Measurements from ENCODE around the gene SIK2. TPM values are rescaled to one million over a fixed set of nuclear protein-coding genes. Genes with fewer than 3 reads are reported as not detected.
A peak's percentile ranks its signal among the peaks of the same experiment; 100 is the strongest.

The SIK2 gene
- total RNA-seq, 1 donor from 2014 or later: 14.3 TPM

DNA sequence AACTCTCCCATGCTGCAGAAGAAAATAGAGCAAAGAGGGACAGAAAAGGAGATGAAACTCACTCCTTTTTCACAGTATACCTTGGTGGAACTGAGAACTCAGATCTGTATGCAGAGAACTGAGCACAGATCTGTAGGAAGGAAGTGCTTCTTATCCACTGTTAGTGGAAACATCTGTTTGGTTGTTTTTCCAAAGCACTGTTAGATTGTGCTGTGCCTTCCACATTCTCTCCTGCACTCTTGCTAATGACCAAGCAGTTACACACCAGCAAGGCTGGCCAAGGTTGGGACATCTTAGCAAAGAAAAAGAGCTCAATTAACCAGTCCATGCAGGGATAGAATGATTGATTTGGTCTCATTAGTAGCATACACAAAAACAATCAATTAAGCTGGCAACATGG, 20.1 kb upstream of the SIK2 start:
- H3K4me3 Mint-ChIP-seq (ENCODE audit: unreplicated experiment): no peak overlapping the region

DNA sequence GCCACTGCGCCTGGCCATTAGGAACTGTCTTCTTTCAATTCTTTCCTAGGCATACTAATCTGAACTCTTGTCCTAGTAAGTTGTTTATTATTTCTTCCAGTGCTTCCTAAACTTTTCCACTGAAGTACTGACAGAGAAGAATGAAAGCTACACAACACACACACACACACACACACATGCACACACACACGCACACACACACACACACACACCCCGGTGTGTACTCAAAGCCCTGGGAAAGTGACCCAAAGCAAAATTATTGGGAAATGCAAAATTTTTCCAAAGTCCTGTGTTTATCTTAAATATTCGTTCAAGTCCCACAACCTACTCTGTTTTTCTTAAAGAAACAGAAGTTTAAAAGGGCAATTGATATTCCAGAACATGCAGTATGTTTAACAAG, 19.4 kb upstream of the SIK2 start:
- no peaks in the 10 kb centered on the region for H4K20me1 ChIP-seq (ENCODE audit: insufficient read depth, low read length)
- TF ChIP-seq, protein P1, sequence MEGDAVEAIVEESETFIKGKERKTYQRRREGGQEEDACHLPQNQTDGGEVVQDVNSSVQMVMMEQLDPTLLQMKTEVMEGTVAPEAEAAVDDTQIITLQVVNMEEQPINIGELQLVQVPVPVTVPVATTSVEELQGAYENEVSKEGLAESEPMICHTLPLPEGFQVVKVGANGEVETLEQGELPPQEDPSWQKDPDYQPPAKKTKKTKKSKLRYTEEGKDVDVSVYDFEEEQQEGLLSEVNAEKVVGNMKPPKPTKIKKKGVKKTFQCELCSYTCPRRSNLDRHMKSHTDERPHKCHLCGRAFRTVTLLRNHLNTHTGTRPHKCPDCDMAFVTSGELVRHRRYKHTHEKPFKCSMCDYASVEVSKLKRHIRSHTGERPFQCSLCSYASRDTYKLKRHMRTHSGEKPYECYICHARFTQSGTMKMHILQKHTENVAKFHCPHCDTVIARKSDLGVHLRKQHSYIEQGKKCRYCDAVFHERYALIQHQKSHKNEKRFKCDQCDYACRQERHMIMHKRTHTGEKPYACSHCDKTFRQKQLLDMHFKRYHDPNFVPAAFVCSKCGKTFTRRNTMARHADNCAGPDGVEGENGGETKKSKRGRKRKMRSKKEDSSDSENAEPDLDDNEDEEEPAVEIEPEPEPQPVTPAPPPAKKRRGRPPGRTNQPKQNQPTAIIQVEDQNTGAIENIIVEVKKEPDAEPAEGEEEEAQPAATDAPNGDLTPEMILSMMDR (IDR thresholded peaks at IDR 0.05; ENCODE audit: insufficient read depth, low read depth, low read length): no peak
- no peak for TF ChIP-seq EZH2 (IDR thresholded peaks at IDR 0.05; ENCODE audit: insufficient read depth, low read length)
- Mint-ChIP-seq H3K27me3 (ENCODE audit: low read depth, unreplicated experiment) (no peaks in the 10 kb centered on the region), H3K36me3 (ENCODE audit: low read depth, unreplicated experiment) (no peaks in the 10 kb centered on the region), H3K4me1 (ENCODE audit: low read depth, unreplicated experiment) (no peaks in the 10 kb centered on the region), H3K9me3 (ENCODE audit: unreplicated experiment) (no peaks in the 10 kb centered on the region), H3K27ac (ENCODE audit: unreplicated experiment) (no peak overlapping the region), H3K4me3 (ENCODE audit: unreplicated experiment) (no peak overlapping the region)
- H3K79me2 ChIP-seq (ENCODE audit: insufficient read depth, low read length): no peaks in the 10 kb centered on the region
- no peak overlapping the region for H3K27ac ChIP-seq (ENCODE audit: low read depth, low read length)
- FAIRE-seq (no peak), DNase-seq (ENCODE audit: low read depth) (no peak)
- H3K9me3 ChIP-seq (ENCODE audit: insufficient read depth, low read depth, low read length): no peaks in the 10 kb centered on the region
- no peak overlapping the region for H3K9ac ChIP-seq (ENCODE audit: low read length)
- no peak overlapping the region for H3K4me2 ChIP-seq (ENCODE audit: low read length)
- H3K4me1 ChIP-seq (ENCODE audit: insufficient read depth, low read length): peaks cover 7% of the 10 kb centered on the region
- H2AFZ ChIP-seq (ENCODE audit: low read depth, low read length): no peak overlapping the region
- H3K27me3 ChIP-seq (ENCODE audit: insufficient read depth, low read length): no peaks in the 10 kb centered on the region
- no peaks in the 10 kb centered on the region for H3K36me3 ChIP-seq (ENCODE audit: insufficient read depth, low read length)
- no peak overlapping the region for H3K4me3 ChIP-seq (ENCODE audit: insufficient read depth, low read depth, low read length)

More for the DNA sequence above, 20.1 kb upstream of the SIK2 start:
- Mint-ChIP-seq H3K36me3 (ENCODE audit: low read depth, unreplicated experiment) (no peaks in the 10 kb centered on the region), H3K27ac (ENCODE audit: unreplicated experiment) (no peak overlapping the region), H3K9me3 (ENCODE audit: unreplicated experiment) (no peaks in the 10 kb centered on the region), H3K4me1 (ENCODE audit: low read depth, unreplicated experiment) (no peaks in the 10 kb centered on the region), H3K27me3 (ENCODE audit: low read depth, unreplicated experiment) (no peaks in the 10 kb centered on the region)
- DNase-seq (ENCODE audit: low read depth): no peak
- Histone ChIP-seq H3K27me3 (ENCODE audit: insufficient read depth, low read length) (no peaks in the 10 kb centered on the region), H3K36me3 (ENCODE audit: insufficient read depth, low read length) (no peaks in the 10 kb centered on the region), H3K27ac (ENCODE audit: low read depth, low read length) (no peak overlapping the region), H3K79me2 (ENCODE audit: insufficient read depth, low read length) (no peaks in the 10 kb centered on the region), H3K4me1 (ENCODE audit: insufficient read depth, low read length) (peaks cover 7% of the 10 kb centered on the region), H2AFZ (ENCODE audit: low read depth, low read length) (no peak overlapping the region), H3K4me3 (ENCODE audit: insufficient read depth, low read depth, low read length) (no peak overlapping the region), H3K9ac (ENCODE audit: low read length) (no peak overlapping the region), H3K4me2 (ENCODE audit: low read length) (no peak overlapping the region), H3K9me3 (ENCODE audit: insufficient read depth, low read depth, low read length) (no peaks in the 10 kb centered on the region), H4K20me1 (ENCODE audit: insufficient read depth, low read length) (no peaks in the 10 kb centered on the region)
- FAIRE-seq: no peak
- TF ChIP-seq EZH2 (IDR thresholded peaks at IDR 0.05; ENCODE audit: insufficient read depth, low read length): no peak
- TF ChIP-seq, protein P1 (IDR thresholded peaks at IDR 0.05; ENCODE audit: insufficient read depth, low read depth, low read length): no peak

DNA sequence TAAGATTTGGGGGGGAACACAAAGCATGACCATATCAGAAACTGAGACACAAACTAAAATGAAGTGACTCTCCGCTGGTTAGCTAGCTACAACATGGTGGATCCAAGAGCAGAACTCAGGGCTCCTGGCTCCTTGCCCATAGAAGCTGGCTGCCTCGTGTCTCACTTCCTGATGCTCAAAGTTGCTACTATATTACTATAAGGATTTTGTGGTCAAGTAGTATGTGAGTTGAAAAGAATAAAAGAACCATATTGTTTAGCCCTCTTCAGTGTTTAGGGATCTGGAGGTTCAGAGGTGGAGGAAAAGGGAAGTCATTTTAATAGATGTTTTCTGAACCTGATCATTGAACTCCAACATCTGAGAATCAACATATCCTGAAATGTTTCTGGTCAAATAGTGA, 16.9 kb upstream of the SIK2 start:
- H3K9ac ChIP-seq (ENCODE audit: low read length): no peak overlapping the region
- H3K4me3 ChIP-seq (ENCODE audit: insufficient read depth, low read depth, low read length): no peak overlapping the region
- no peak for TF ChIP-seq EZH2 (IDR thresholded peaks at IDR 0.05; ENCODE audit: insufficient read depth, low read length)
- TF ChIP-seq, protein P1 (IDR thresholded peaks at IDR 0.05; ENCODE audit: insufficient read depth, low read depth, low read length): no peak
- H3K27ac ChIP-seq (ENCODE audit: low read depth, low read length): peak overlapping the region; percentile 25
- Mint-ChIP-seq H3K4me1 (ENCODE audit: low read depth, unreplicated experiment) (no peaks in the 10 kb centered on the region), H3K27ac (ENCODE audit: unreplicated experiment) (peak overlapping the region; percentile 23), H3K4me3 (ENCODE audit: unreplicated experiment) (peak overlapping the region; percentile 9), H3K27me3 (ENCODE audit: low read depth, unreplicated experiment) (peaks cover 2% of the 10 kb centered on the region), H3K36me3 (ENCODE audit: low read depth, unreplicated experiment) (no peaks in the 10 kb centered on the region), H3K9me3 (ENCODE audit: unreplicated experiment) (peaks cover 4% of the 10 kb centered on the region)
- peak overlapping the region; percentile 42 for H2AFZ ChIP-seq (ENCODE audit: low read depth, low read length)
- H3K4me1 ChIP-seq (ENCODE audit: insufficient read depth, low read length): peaks cover 7% of the 10 kb centered on the region
- H3K79me2 ChIP-seq (ENCODE audit: insufficient read depth, low read length): no peaks in the 10 kb centered on the region
- DNase-seq (ENCODE audit: low read depth) (peak; percentile 79), FAIRE-seq (peak; percentile 26)
- H4K20me1 ChIP-seq (ENCODE audit: insufficient read depth, low read length): no peaks in the 10 kb centered on the region
- H3K4me2 ChIP-seq (ENCODE audit: low read length): peak overlapping the region; percentile 37
- H3K36me3 ChIP-seq (ENCODE audit: insufficient read depth, low read length): no peaks in the 10 kb centered on the region
- H3K9me3 ChIP-seq (ENCODE audit: insufficient read depth, low read depth, low read length): no peaks in the 10 kb centered on the region
- no peaks in the 10 kb centered on the region for H3K27me3 ChIP-seq (ENCODE audit: insufficient read depth, low read length)
